HEK293 (cell line): ENCODE results near the gene RUNX1.

ENCODE experiments used
- CTCF ChIA-PET: fragments of 350-600 bp; formaldehyde crosslinking; extraction: SDS; loops from one replicate; lab custom pipeline; 2021; ENCODE audit warnings: antibody characterized with exemption; lab: Yijun Ruan, JAX
- POLR2A ChIA-PET: fragments of 300-600 bp; formaldehyde crosslinking; extraction: SDS; loops from one replicate; lab custom pipeline; 2020; ENCODE audit warnings: antibody characterized with exemption, inconsistent platforms; lab: Yijun Ruan, JAX
- H3K27ac ChIP-seq: fragments of 200-500 bp; sonication (Bioruptor generic); 2 replicates; pipeline ENCODE4 v1.5.1; 2014; ENCODE audit warnings: low read depth, low read length, control low read depth, inconsistent platforms; ENCODE audit errors: extremely low read depth
- H3K36me3 ChIP-seq, 2 experiments: fragments of 200-500 bp in 1 of 2; sonication (Bioruptor generic) in 1 of 2; 1 replicate in 1 of 2; 2 replicates in 1 of 2; pipeline ENCODE4 v1.5.1; 2014 to 2017; ENCODE audit warnings: inconsistent platforms in 2 of 2, low read length in 2 of 2; ENCODE audit not compliant: control insufficient read depth in 2 of 2, insufficient read depth in 1 of 2
- H3K4me1 ChIP-seq: fragments of 200-500 bp; sonication (Bioruptor generic); 2 replicates; pipeline ENCODE4 v1.5.1; 2014; ENCODE audit warnings: mild to moderate bottlenecking, low read length, inconsistent platforms; ENCODE audit not compliant: control insufficient read depth, insufficient read depth
- H3K4me3 ChIP-seq: 2 replicates; pipeline ENCODE4 v1.5.1; 2011; ENCODE audit warnings: low read depth, mild to moderate bottlenecking, control low read depth, low read length, moderate library complexity
- H3K9me3 ChIP-seq: fragments of 200-500 bp; sonication (Bioruptor generic); 2 replicates; pipeline ENCODE4 v1.5.1; 2014; ENCODE audit warnings: low read depth, low read length, inconsistent platforms; ENCODE audit not compliant: control insufficient read depth, insufficient read depth
- ATF2 ChIP-seq: fragments of 450-650 bp; formaldehyde crosslinking; IDR thresholded peaks from 2 replicates; pipeline ENCODE4 v1.5.1; 2016; ENCODE audit warnings: missing biosample characterization, missing genetic modification characterization, low read depth
- EGR2 ChIP-seq: fragments of 450-650 bp; formaldehyde crosslinking; IDR thresholded peaks from 2 replicates; pipeline ENCODE4 v1.5.1; 2016; ENCODE audit warnings: low read depth, missing biosample characterization, missing genetic modification characterization
- PRDM1 ChIP-seq: fragments of 450-650 bp; formaldehyde crosslinking; IDR thresholded peaks from 2 replicates; pipeline ENCODE4; 2016; ENCODE audit warnings: missing biosample characterization, missing genetic modification characterization
- PRDM4 ChIP-seq: fragments of 450-650 bp; formaldehyde crosslinking; IDR thresholded peaks from 2 replicates; pipeline ENCODE4 v1.5.1; 2017; ENCODE audit warnings: missing biosample characterization, missing genetic modification characterization
- REPIN1 ChIP-seq: fragments of 450-650 bp; formaldehyde crosslinking; IDR thresholded peaks from 2 replicates; pipeline ENCODE4 v1.5.1; 2017; ENCODE audit warnings: missing biosample characterization, missing genetic modification characterization, low read depth
- ZBTB11 ChIP-seq: fragments of 450-650 bp; formaldehyde crosslinking; conservative IDR thresholded peaks from 2 replicates; pipeline ENCODE4 v1.5.1; 2016; ENCODE audit warnings: low read depth, missing biosample characterization, missing genetic modification characterization
- ZBTB20 ChIP-seq: fragments of 450-650 bp; formaldehyde crosslinking; IDR thresholded peaks from 2 replicates; pipeline ENCODE4 v1.5.1; 2016; ENCODE audit warnings: missing biosample characterization, missing genetic modification characterization
- ZFHX2 ChIP-seq: fragments of 450-650 bp; formaldehyde crosslinking; conservative IDR thresholded peaks from 2 replicates; pipeline ENCODE4 v1.5.1; 2016; ENCODE audit warnings: missing biosample characterization, missing genetic modification characterization
- ZFP69B ChIP-seq: fragments of 450-650 bp; formaldehyde crosslinking; IDR thresholded peaks from 2 replicates; pipeline ENCODE4 v1.5.1; 2016; ENCODE audit warnings: missing biosample characterization, missing genetic modification characterization
- ZNF266 ChIP-seq: fragments of 450-650 bp; formaldehyde crosslinking; IDR thresholded peaks from 2 replicates; pipeline ENCODE4 v1.5.1; 2016; ENCODE audit warnings: missing biosample characterization, missing genetic modification characterization, low read depth
- ZNF394 ChIP-seq: fragments of 450-650 bp; formaldehyde crosslinking; IDR thresholded peaks from 2 replicates; pipeline ENCODE4 v1.5.1; 2016; ENCODE audit warnings: missing biosample characterization, missing genetic modification characterization, mild to moderate bottlenecking, moderate library complexity, borderline replicate concordance
- ZNF48 ChIP-seq: fragments of 450-650 bp; formaldehyde crosslinking; IDR thresholded peaks from 2 replicates; pipeline ENCODE4 v1.5.1; 2016; ENCODE audit warnings: missing biosample characterization, missing genetic modification characterization
- ZNF530 ChIP-seq: fragments of 450-650 bp; formaldehyde crosslinking; IDR thresholded peaks from 2 replicates; pipeline ENCODE4 v1.5.1; 2016; ENCODE audit warnings: low read depth, missing biosample characterization, missing genetic modification characterization
- ZNF544 ChIP-seq: fragments of 450-650 bp; formaldehyde crosslinking; IDR thresholded peaks from 2 replicates; pipeline ENCODE4 v1.5.0; 2017; ENCODE audit warnings: missing biosample characterization, missing genetic modification characterization
- ZNF555 ChIP-seq: fragments of 450-650 bp; formaldehyde crosslinking; conservative IDR thresholded peaks from 2 replicates; pipeline ENCODE4 v1.5.1; 2017; ENCODE audit warnings: missing biosample characterization, mild to moderate bottlenecking, missing genetic modification characterization, inconsistent platforms
- ZNF571 ChIP-seq: fragments of 450-650 bp; formaldehyde crosslinking; IDR thresholded peaks from 2 replicates; pipeline ENCODE4 v1.5.0; 2017; ENCODE audit warnings: missing biosample characterization, missing genetic modification characterization
- ZNF629 ChIP-seq: fragments of 450-650 bp; formaldehyde crosslinking; IDR thresholded peaks from 2 replicates; pipeline ENCODE4 v1.5.1; 2017; ENCODE audit warnings: missing biosample characterization, missing genetic modification characterization
- ZNF664 ChIP-seq: fragments of 450-650 bp; formaldehyde crosslinking; IDR thresholded peaks from 2 replicates; pipeline ENCODE4 v1.5.1; 2016; ENCODE audit warnings: missing biosample characterization, missing genetic modification characterization
- ZNF768 ChIP-seq: fragments of 450-650 bp; formaldehyde crosslinking; IDR thresholded peaks from 2 replicates; pipeline ENCODE4 v1.5.1; 2018; ENCODE audit warnings: missing biosample characterization, mild to moderate bottlenecking, missing genetic modification characterization
- ZNF785 ChIP-seq: fragments of 450-650 bp; formaldehyde crosslinking; IDR thresholded peaks from 2 replicates; pipeline ENCODE4 v1.5.1; 2016; ENCODE audit warnings: missing biosample characterization, missing genetic modification characterization

RUNX1 gene

GRCh38 chr21:34996304-34997101, 52.6 kb downstream of the RUNX1 start:
- POLR2A ChIA-PET = interaction anchor here (1.1 kb wide), 1 partner anchor 26 kb away, joined by 3 read pairs; no protein-coding TSS in a partner anchor

GRCh38 chr21:34995979-34996303, 53.2 kb downstream of the RUNX1 start:
- no peak overlapping the region for H3K27ac ChIP-seq
- no peak overlapping the region for H3K4me3 ChIP-seq
- H3K36me3 ChIP-seq = no peaks in the 10 kb centered on the region
- H3K9me3 ChIP-seq = no peaks in the 10 kb centered on the region
- POLR2A ChIA-PET = interaction anchor here (0.6 to 1.1 kb wide), 2 partner anchors 26 to 28 kb away, joined by 3 read pairs; no protein-coding TSS in a partner anchor
- CTCF ChIA-PET = no interaction called here
- no peak for TF ChIP-seq PRDM4 (tag by site-specific recombination)
- no peak for TF ChIP-seq ZBTB20 (tag by site-specific recombination)
- no peak for TF ChIP-seq ZNF544
- TF ChIP-seq ZNF48 (tag by site-specific recombination) = no peak
- no peak for TF ChIP-seq ZNF266
- TF ChIP-seq ZNF555 (tag by site-specific recombination) = no peak
- H3K4me1 ChIP-seq = no peaks in the 10 kb centered on the region

More at GRCh38 chr21:34996304-34997101, 52.6 kb downstream of the RUNX1 start:
- no peaks in the 10 kb centered on the region for H3K4me1 ChIP-seq
- H3K27ac ChIP-seq = no peak overlapping the region
- no peaks in the 10 kb centered on the region for H3K9me3 ChIP-seq
- H3K36me3 ChIP-seq = no peaks in the 10 kb centered on the region
- no peak for TF ChIP-seq ZFP69B (tag by site-specific recombination)
- no peak for TF ChIP-seq ZNF785 (tag by site-specific recombination)
- no peak for TF ChIP-seq ZFHX2 (tag by site-specific recombination)
- no peak for TF ChIP-seq EGR2 (tag by site-specific recombination)
- no peak for TF ChIP-seq ZNF768 (tag by site-specific recombination)
- TF ChIP-seq ZNF571 (tag by site-specific recombination) = no peak
- TF ChIP-seq ZNF629 (tag by site-specific recombination) = no peak
- TF ChIP-seq REPIN1 (tag by site-specific recombination) = no peak
- no peak for TF ChIP-seq PRDM1 (tag by site-specific recombination)
- TF ChIP-seq ZNF664 (tag by site-specific recombination) = no peak
- TF ChIP-seq ZNF530 = no peak
- CTCF ChIA-PET = no interaction called here
- no peak overlapping the region for H3K4me3 ChIP-seq

GRCh38 chr21:34994766-34995631, 54.1 kb downstream of the RUNX1 start:
- H3K27ac ChIP-seq = no peak overlapping the region
- TF ChIP-seq ZNF394 (tag by site-specific recombination) (no peak), ZBTB11 (no peak), ATF2 (tag by site-specific recombination) (no peak)
- H3K4me1 ChIP-seq = no peaks in the 10 kb centered on the region
- no peaks in the 10 kb centered on the region for H3K9me3 ChIP-seq
- no peak overlapping the region for H3K4me3 ChIP-seq
- ChIA-PET POLR2A (interaction anchor here (0.6 to 0.7 kb wide), 2 partner anchors 27 to 107 kb away, joined by 3 to 8 read pairs; no protein-coding TSS in a partner anchor), CTCF (no interaction called here)
- no peaks in the 10 kb centered on the region for H3K36me3 ChIP-seq
